ENCODE results near the gene CPNE2. TPM values are rescaled to one million over a fixed set of nuclear protein-coding genes. Genes with fewer than 3 reads are reported as not detected.
"Not testable (repeated sequence)": the region's sequence is repeated elsewhere in the genome, so short reads cannot be mapped to it uniquely, and the experiment has no call there.

The CPNE2 gene
- total RNA-seq, 2 donors from 2014 or later = 16.0 to 26.1 TPM

DNA sequence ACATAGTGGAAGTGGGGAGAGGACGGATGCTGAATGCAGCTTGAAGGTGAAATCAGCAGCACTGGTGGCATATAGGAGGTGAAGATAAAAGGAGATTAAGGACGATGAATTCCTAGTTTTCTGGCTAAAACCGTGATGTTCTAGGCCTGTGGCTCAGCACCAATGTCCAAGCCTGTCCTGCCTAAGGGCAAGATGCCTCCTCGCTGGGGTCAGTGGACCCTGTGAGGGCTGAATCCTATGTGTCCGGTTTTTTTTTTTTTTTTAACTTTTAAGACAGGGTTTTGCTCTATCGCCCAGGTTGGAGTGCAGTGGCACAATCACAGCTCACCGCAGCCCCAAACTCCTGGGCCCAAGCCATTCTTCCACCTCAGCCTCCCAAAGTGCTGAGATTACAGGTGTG, 12.8 kb downstream of the CPNE2 start:
- no peak for DNase-seq (ENCODE audit: low spot score)
- Histone ChIP-seq H3K36me3 (no peaks in the 10 kb centered on the region), H3K27me3 (no peaks in the 10 kb centered on the region), H3K4me3 (no peak overlapping the region), H3K4me1 (peaks cover 0 to 21% of the 10 kb centered on the region in 2 donors), H3K27ac (no peak overlapping the region), H3K9me3 (no peaks in the 10 kb centered on the region)
- TF ChIP-seq, protein P1, sequence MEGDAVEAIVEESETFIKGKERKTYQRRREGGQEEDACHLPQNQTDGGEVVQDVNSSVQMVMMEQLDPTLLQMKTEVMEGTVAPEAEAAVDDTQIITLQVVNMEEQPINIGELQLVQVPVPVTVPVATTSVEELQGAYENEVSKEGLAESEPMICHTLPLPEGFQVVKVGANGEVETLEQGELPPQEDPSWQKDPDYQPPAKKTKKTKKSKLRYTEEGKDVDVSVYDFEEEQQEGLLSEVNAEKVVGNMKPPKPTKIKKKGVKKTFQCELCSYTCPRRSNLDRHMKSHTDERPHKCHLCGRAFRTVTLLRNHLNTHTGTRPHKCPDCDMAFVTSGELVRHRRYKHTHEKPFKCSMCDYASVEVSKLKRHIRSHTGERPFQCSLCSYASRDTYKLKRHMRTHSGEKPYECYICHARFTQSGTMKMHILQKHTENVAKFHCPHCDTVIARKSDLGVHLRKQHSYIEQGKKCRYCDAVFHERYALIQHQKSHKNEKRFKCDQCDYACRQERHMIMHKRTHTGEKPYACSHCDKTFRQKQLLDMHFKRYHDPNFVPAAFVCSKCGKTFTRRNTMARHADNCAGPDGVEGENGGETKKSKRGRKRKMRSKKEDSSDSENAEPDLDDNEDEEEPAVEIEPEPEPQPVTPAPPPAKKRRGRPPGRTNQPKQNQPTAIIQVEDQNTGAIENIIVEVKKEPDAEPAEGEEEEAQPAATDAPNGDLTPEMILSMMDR (IDR thresholded peaks at IDR 0.05) = no peak

DNA sequence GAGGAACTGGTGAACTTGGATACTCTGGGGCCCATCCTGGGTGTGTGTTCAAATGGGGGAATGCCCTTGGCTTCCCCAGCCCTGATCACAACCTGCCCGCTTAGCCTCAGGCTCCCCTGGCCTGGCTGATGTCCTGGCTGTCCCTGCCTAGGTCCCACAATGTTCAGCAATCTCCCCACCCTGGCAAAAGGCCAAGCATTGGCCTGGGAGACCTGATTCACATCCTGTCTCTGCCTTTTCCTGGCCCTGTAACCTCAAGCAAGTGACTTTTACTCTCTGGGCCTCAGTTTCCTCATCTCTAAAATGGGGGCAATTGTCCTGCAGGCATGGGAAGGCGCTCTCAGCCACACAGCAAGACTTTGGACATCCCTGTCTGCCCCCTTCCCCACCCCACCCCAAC, 14.4 kb downstream of the CPNE2 start:
- no peak for DNase-seq (ENCODE audit: low spot score)
- no peak overlapping the region for H3K27ac ChIP-seq

DNA sequence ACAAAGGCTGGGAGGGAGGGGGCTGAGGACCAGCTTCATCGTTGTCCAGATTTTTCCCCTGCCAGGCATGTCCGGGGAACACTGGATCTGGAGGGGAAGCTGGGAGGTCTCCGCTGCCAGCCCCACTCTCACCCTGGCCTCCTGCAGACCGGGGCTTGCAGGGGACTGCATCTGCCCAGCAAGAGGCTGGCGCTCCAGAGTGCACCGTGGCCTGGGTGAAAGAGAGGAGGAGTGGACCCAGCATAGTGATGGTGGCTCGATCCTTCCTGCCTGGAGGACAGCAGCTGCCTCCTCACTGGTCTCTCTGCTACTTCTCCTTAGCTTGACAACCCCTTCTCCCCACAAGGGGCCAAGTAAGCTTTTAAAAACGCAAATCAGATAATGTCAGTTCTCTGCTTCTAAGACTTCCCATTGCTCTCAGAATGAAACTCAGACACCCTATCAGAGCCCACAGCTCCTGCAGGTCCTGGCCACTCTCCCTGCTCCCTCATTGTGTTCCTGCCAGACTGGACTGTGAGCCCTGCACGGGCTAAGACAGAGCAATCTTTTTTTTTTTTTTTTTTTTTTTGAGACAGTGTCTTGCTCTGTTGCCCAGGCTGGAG, 15.0 kb downstream of the CPNE2 start:
- Histone ChIP-seq H3K36me3 (no peaks in the 10 kb centered on the region), H3K27me3 (no peaks in the 10 kb centered on the region), H3K4me3 (no peak overlapping the region), H3K9me3 (no peaks in the 10 kb centered on the region), H3K27ac (no peak overlapping the region), H3K4me1 (peaks cover 0 to 25% of the 10 kb centered on the region in 2 donors)
- no peak for DNase-seq (ENCODE audit: low spot score)
- TF ChIP-seq, protein P1 (IDR thresholded peaks at IDR 0.05) = no peak

More for the DNA sequence above, 14.4 kb downstream of the CPNE2 start:
- Histone ChIP-seq H3K27me3 (no peaks in the 10 kb centered on the region), H3K9me3 (no peaks in the 10 kb centered on the region), H3K4me1 (peaks cover 0 to 21% of the 10 kb centered on the region in 2 donors), H3K36me3 (no peaks in the 10 kb centered on the region), H3K4me3 (no peak overlapping the region)
- TF ChIP-seq, protein P1 (IDR thresholded peaks at IDR 0.05) = no peak

DNA sequence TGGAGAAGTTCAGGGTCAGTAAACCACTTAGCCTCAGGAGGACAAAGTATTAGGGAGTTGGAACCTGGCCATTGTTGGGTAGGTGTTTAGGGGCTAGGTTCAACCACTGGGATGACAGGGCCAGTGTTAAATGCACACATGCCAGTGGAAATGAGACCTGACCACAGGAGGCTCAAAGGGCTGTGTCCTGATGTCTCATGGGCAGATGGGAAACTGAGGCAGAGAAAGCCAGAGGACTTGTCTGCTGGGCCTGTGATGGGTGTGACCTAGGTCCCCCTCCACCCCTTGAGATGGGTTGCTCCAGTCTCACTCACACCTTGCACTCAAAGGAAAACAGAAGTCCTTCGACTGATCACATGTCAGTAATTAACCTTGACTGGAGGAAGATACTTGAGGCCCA, 16.0 kb downstream of the CPNE2 start:
- H3K27me3 ChIP-seq = no peaks in the 10 kb centered on the region
- H3K4me1 ChIP-seq = peaks cover 0 to 29% of the 10 kb centered on the region in 2 donors
- no peaks in the 10 kb centered on the region for H3K36me3 ChIP-seq
- H3K4me3 ChIP-seq = no peak overlapping the region
- no peak for DNase-seq (ENCODE audit: low spot score)
- H3K27ac ChIP-seq = no peak overlapping the region
- TF ChIP-seq, protein P1 (IDR thresholded peaks at IDR 0.05) = no peak
- H3K9me3 ChIP-seq = no peaks in the 10 kb centered on the region

DNA sequence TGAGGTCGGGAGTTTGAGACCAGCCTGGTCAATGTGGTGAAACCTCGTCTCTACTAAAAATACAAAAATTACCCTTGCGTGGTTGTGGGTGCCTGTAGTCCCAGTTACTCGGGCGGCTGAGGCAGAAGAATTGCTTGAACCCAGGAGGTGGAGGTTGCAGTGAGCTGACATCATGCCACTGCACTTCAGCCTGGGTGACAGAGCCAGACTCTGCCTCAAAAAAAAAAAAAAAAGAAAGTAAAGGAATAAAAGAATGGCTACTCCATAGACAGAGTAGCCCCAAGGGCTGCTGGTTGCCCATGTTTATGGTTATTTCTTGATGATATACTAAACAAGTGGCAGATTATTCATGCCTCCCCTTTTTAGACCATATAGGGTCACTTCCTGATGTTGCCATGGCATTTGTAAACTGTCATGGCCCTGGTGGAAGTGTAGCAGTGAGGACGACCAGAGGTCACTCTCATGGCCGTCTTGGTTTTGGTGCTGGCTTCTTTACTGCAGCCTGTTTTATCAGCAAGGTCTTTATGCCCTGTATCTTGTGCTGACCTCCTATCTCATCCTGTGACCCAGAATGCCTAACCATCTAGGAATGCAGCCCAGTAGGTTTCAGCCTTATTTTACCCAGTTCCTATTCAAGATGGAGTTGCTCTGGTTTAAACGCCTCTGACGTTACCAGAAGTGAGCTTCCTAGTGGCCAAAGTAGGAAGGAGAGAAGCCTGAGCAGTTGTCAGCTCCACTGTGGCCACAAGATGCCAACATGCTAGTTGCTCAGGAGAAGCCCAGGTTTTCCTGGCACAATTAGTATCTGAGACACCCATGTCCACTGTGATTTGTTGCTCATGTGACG, 17.1 kb downstream of the CPNE2 start:
- not testable (repeated sequence) for H3K27me3 ChIP-seq; DNase-seq (ENCODE audit: low spot score); H3K27ac ChIP-seq; H3K9me3 ChIP-seq; H3K36me3 ChIP-seq; H3K4me3 ChIP-seq
- peaks cover 0 to 29% of the 10 kb centered on the region in 2 donors for H3K4me1 ChIP-seq

DNA sequence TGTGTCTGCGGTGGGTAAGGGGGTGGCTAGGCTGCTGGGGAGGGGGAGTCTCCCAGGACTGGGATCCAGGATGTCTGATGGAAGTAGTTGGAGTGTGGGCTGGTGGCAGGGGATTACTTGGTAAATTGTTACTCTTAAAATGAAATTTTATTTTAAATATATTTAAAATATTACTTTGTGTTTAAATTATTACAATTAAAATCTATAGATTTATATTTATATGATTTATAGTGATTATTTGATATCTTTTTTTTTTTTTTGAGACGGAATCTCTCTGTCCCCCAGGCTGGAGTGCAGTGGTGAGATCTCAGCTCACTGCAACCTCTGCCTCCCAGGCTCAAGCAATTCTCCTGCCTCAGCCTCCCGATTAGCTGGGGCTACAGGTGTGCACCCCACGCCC, 18.6 kb downstream of the CPNE2 start:
- Histone ChIP-seq H3K27me3 (no peaks in the 10 kb centered on the region), H3K4me1 (peaks cover 0 to 34% of the 10 kb centered on the region in 2 donors), H3K36me3 (no peaks in the 10 kb centered on the region), H3K27ac (no peak overlapping the region), H3K9me3 (no peaks in the 10 kb centered on the region), H3K4me3 (no peak overlapping the region)
- TF ChIP-seq, protein P1 (IDR thresholded peaks at IDR 0.05) = no peak
- no peak for DNase-seq (ENCODE audit: low spot score)

Data from right atrium auricular region (tissue), 2 donors.